GM21381 (cell line): ENCODE results near the gene ADGB.

Experiments used
- ATAC-seq: cut with Tn5 transposase; IDR thresholded peaks from one replicate; pipeline ENCODE4 v1.9.1; 2021; ENCODE audit warnings: mild to moderate bottlenecking, moderate library complexity; ENCODE audit not compliant: unreplicated experiment

The ADGB gene

DNA sequence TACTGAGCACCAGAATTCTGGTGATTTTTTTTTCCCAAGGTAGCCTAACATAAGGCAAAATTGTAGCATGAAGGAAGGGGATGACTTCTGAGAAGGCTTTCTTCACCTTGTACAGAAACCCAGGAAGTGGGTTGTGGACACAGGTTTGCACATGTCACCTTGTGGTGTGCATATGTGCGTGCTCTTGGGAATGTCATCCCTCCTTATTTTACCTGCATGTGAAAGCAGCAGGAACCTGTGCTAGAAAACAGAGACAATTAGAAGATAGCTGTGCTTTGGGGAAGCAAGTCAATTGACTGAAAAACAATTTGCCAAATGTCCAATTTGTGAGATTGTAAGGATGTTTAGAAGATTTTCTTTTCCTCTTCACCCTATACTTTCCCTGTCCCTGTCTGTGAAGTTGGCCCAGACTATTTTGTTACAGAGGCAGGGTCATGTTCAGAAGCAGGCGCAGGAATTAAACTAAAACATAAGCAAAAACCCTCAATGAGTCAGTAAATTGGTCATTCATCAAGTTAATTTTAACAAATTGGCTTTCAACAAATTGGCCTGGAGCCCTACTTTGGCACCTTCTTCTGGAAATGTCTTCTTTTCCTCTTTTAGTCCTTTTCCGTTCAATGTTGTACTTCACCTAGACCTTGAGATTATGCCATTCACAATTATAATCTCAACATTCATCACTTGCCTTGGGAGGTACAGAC, 261.2 kb downstream of the ADGB start:
- no peak for ATAC-seq

DNA sequence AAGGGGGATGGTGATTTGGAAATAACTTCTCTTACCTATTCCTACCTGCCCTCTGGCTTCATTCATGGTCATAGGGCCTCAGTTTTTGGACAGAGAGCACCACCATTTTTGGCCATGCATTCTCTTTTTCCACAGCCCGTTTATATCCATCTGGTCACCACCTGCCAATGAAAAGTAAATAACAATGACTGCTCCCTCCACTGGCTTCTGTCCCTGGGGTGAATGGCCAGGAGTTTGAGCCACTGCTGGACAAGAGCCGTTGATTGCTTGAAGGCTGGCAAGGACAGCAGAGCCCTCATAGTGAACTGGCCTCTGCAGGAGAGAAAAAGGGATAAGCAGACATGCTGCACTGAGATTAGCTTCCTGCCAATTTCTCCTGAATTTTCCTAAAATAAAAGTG, 261.8 kb downstream of the ADGB start:
- ATAC-seq = no peak

DNA sequence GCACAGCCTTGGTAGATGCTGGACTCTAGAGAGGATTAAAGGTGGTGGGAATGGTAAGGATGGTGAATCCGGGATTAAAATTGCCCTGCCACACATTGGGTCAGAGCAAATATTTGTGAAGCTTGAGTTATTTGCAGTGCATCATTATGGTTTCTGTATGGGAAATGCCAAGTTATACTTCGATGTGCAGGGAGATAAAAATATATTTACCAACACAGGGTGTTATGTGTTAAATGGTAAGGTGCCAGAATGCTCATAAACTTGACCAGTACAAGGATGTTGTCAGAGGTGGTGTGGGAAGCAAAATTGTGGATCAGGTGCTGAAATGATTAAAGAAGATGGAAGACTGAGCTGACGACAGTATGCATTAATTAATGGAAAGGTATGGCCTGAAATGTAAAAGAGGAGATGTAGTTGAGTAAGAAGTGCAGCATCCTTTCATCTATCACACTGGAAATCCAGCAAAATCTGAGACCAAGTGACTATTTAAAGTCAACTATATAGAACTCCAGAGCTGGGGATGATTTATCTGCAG, 262.3 kb downstream of the ADGB start:
- ATAC-seq = no peak

DNA sequence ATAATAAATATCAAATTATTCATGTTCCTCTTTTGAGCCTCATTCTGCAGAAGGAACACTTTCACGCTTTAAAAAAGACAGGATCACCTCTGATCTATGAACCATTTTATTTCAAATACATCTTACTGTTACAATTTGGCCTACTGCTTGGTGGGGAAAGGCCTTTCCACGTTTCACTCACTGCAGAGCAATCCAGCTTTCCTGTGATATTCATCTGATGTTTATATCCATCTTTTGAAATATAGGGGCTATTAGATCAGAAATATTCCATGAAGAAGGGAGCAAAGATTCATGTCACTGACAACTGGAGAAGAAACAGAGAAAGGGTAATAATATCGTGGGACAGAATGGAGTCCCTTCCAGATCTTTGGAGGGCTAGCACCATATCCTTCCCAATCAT, 262.9 kb downstream of the ADGB start:
- ATAC-seq = no peak

DNA sequence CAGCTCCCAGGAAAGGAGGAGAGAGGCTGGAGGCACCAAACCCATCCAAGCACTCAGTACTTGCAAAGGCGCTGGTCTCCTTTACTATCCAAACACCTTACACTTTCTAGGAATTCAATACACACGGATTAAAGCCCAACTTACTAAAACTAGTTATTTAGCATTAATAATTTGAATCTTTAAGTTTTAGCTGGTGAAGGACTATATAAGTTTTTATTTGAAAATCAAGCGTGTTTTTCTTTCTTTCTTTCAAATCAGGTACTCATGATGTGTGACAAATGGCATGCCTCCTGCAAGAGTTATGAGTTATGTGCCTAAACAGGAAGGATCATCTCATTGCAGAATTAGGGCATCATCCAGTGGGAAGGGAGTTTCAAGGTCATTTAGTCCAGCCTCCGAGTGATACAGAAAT, 263.7 kb downstream of the ADGB start:
- ATAC-seq = no peak

DNA sequence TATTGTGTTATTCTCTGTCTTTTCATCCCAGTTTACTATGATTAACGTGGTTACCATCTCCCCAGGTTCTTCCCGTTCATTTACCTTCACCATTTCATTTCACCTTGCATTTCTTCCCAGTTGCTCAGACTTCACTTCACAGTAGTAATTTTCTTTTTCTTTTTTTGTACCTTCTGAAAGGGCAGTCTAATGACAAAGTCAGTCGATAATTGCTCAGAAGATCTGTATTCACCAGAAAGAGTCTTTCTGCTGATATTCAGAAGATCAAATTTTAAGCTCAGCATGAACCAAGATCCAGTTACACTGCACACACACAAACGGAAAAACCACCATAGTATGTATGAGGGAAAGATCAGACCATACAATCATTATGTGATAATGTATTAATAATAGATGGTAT, 265.5 kb downstream of the ADGB start:
- ATAC-seq = no peak

DNA sequence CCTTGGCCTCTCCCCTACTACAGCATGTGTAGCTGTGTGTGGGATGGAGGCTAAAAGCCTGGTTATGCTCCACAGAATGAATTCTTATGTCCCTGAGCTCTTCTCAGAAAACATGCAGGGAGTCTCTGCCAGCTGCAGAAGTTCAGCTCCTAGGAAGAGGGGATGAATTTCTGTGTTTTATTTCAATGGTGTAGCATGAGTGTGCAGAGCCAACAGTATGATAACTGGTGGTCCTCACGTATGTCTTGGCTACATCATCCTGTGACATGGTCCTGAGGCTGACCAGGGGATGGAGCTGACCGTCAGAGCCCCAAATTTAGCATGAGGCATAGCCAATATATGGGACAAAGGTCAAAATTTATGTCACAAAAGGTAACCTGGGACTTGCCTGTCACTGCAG, 266.1 kb downstream of the ADGB start:
- no peak for ATAC-seq
